DND-41 (cell line): Measurements from ENCODE around the gene LDB2.

Source experiments
- ATAC-seq: fragments of 200-7000 bp; cut with Tn5 transposase; 3 replicates; pipeline ENCODE4 v1.9.1; 2021; ENCODE audit warnings: low read depth; ENCODE audit not compliant: insufficient read depth
- DNase-seq: peaks from one replicate; pipeline ENCODE4 v3.0.0-alpha.2; 2020
- H2AFZ ChIP-seq: 2 replicates; pipeline ENCODE4 v1.6.0; 2012; ENCODE audit warnings: low read depth, low read length
- H3K27ac ChIP-seq: 2 replicates; pipeline ENCODE4 v1.5.1; 2012; ENCODE audit warnings: low read length, inconsistent platforms
- H3K27me3 ChIP-seq: fragments of 200-600 bp; sonication (generic); 2 replicates; pipeline ENCODE4 v1.6.0; 2012; ENCODE audit warnings: low read length, mild to moderate bottlenecking, inconsistent platforms; ENCODE audit not compliant: insufficient read depth, poor library complexity
- H3K36me3 ChIP-seq: 2 replicates; pipeline ENCODE4 v1.5.1; 2012; ENCODE audit warnings: low read length, inconsistent platforms; ENCODE audit not compliant: insufficient read depth
- H3K4me1 ChIP-seq: 2 replicates; pipeline ENCODE4 v1.5.1; 2012; ENCODE audit warnings: mild to moderate bottlenecking, low read length; ENCODE audit not compliant: insufficient read depth
- H3K4me2 ChIP-seq: 2 replicates; pipeline ENCODE4 v1.6.0; 2012; ENCODE audit warnings: mild to moderate bottlenecking, moderate library complexity, low read length, inconsistent platforms; ENCODE audit not compliant: insufficient read depth
- H3K4me3 ChIP-seq, 2 experiments: fragments of 200-600 bp in 1 of 2; shearing (Covaris generic) in 1 of 2; 2 replicates each; pipeline ENCODE4 v1.5.1; 2012 to 2016; ENCODE audit warnings: inconsistent platforms in 2 of 2, low read length in 2 of 2, mild to moderate bottlenecking in 2 of 2, low read depth in 1 of 2, moderate library complexity in 1 of 2
- H3K79me2 ChIP-seq: 2 replicates; pipeline ENCODE4 v1.6.0; 2012; ENCODE audit warnings: low read length, inconsistent platforms; ENCODE audit not compliant: insufficient read depth
- H3K9ac ChIP-seq: 2 replicates; pipeline ENCODE4 v1.6.0; 2012; ENCODE audit warnings: low read depth, mild to moderate bottlenecking, inconsistent platforms, low read length, moderate library complexity
- H3K9me3 ChIP-seq: 2 replicates; pipeline ENCODE4 v1.5.1; 2012; ENCODE audit warnings: low read length, moderate library complexity, mild to moderate bottlenecking, inconsistent platforms; ENCODE audit not compliant: insufficient read depth, severe bottlenecking
- H4K20me1 ChIP-seq: 2 replicates; pipeline ENCODE4 v1.6.0; 2012; ENCODE audit warnings: low read length; ENCODE audit not compliant: insufficient read depth
- CTCF ChIP-seq: IDR thresholded peaks from 2 replicates; pipeline ENCODE4 v1.5.1; 2012; ENCODE audit warnings: borderline replicate concordance, low read length, moderate library complexity, mild to moderate bottlenecking; ENCODE audit not compliant: poor library complexity, severe bottlenecking; ENCODE audit errors: extremely low read depth
- EZH2 ChIP-seq: IDR thresholded peaks from 3 replicates; pipeline ENCODE4 v1.6.1; 2012; ENCODE audit warnings: borderline replicate concordance, low read depth, mild to moderate bottlenecking, moderate library complexity, low read length, inconsistent platforms; ENCODE audit not compliant: severe bottlenecking

Gene LDB2

GRCh38 chr4:16581117-16581516 lies 317.3 kb downstream of the LDB2 start:
- H3K4me2 ChIP-seq: no peak overlapping the region
- H3K4me1 ChIP-seq: no peaks in the 10 kb centered on the region
- H3K27me3 ChIP-seq: no peaks in the 10 kb centered on the region
- H3K9me3 ChIP-seq: no peaks in the 10 kb centered on the region
- H3K9ac ChIP-seq: no peak overlapping the region
- TF ChIP-seq EZH2 (no peak), CTCF (no peak)
- no peak overlapping the region for H3K27ac ChIP-seq
- DNase-seq: no peak
- H3K36me3 ChIP-seq: no peaks in the 10 kb centered on the region
- no peak overlapping the region for H3K4me3 ChIP-seq
- no peaks in the 10 kb centered on the region for H4K20me1 ChIP-seq
- H2AFZ ChIP-seq: no peak overlapping the region
- no peak for ATAC-seq
- H3K79me2 ChIP-seq: no peaks in the 10 kb centered on the region

GRCh38 chr4:16580514-16580913 lies 317.9 kb downstream of the LDB2 start:
- TF ChIP-seq EZH2 (no peak), CTCF (no peak)
- Histone ChIP-seq H3K4me2 (no peak overlapping the region), H4K20me1 (no peaks in the 10 kb centered on the region), H3K9ac (no peak overlapping the region), H2AFZ (no peak overlapping the region), H3K4me3 (no peak overlapping the region), H3K36me3 (no peaks in the 10 kb centered on the region), H3K9me3 (no peaks in the 10 kb centered on the region), H3K27ac (no peak overlapping the region), H3K79me2 (no peaks in the 10 kb centered on the region), H3K27me3 (no peaks in the 10 kb centered on the region), H3K4me1 (no peaks in the 10 kb centered on the region)
- ATAC-seq (no peak), DNase-seq (no peak)

- Histone ChIP-seq H3K27ac (no peak overlapping the region), H2AFZ (no peak overlapping the region), H3K9me3 (no peaks in the 10 kb centered on the region), H3K4me2 (no peak overlapping the region), H3K79me2 (no peaks in the 10 kb centered on the region), H3K4me3 (no peak overlapping the region), H3K27me3 (no peaks in the 10 kb centered on the region), H3K9ac (no peak overlapping the region), H4K20me1 (no peaks in the 10 kb centered on the region), H3K4me1 (no peaks in the 10 kb centered on the region), H3K36me3 (no peaks in the 10 kb centered on the region)
- DNase-seq (no peak), ATAC-seq (no peak)
- TF ChIP-seq CTCF (no peak), EZH2 (no peak)
Measured at GRCh38 chr4:16579866-16580265, 318.6 kb downstream of the LDB2 start.

- ATAC-seq (no peak), DNase-seq (no peak)
- Histone ChIP-seq H3K9ac (no peak overlapping the region), H3K9me3 (no peaks in the 10 kb centered on the region), H3K27ac (no peak overlapping the region), H3K4me2 (no peak overlapping the region), H3K4me1 (no peaks in the 10 kb centered on the region), H3K27me3 (no peaks in the 10 kb centered on the region), H4K20me1 (no peaks in the 10 kb centered on the region), H3K36me3 (no peaks in the 10 kb centered on the region), H3K4me3 (no peak overlapping the region), H3K79me2 (no peaks in the 10 kb centered on the region), H2AFZ (no peak overlapping the region)
- TF ChIP-seq EZH2 (no peak), CTCF (no peak)
Measured at GRCh38 chr4:16577177-16577576, 321.3 kb downstream of the LDB2 start.
